Nephron progenitor cell (in vitro differentiated cells): ENCODE results near the gene FUNDC2.
A peak's percentile ranks its signal among the peaks of the same experiment; 100 is the strongest.

Experiments used
- DNase-seq: peaks from one replicate; pipeline ENCODE4 v3.0.0; 2021
- H3K27ac Mint-ChIP-seq: 2 replicates; pipeline ENCODE4 v1.8.0; 2021; ENCODE audit warnings: mild to moderate bottlenecking, moderate library complexity, mixed read lengths
- H3K27me3 Mint-ChIP-seq: 2 replicates; pipeline ENCODE4 v1.8.0; 2021; ENCODE audit warnings: mild to moderate bottlenecking, low read depth, mixed read lengths; ENCODE audit not compliant: poor library complexity
- H3K36me3 Mint-ChIP-seq: 2 replicates; pipeline ENCODE4 v1.8.0; 2021; ENCODE audit warnings: low read depth, mixed read lengths
- H3K4me1 Mint-ChIP-seq: 2 replicates; pipeline ENCODE4 v1.8.0; 2021; ENCODE audit warnings: mixed read lengths
- H3K4me3 Mint-ChIP-seq: 2 replicates; pipeline ENCODE4 v1.8.0; 2021; ENCODE audit warnings: mild to moderate bottlenecking, moderate library complexity, mixed read lengths
- H3K9me3 Mint-ChIP-seq: 2 replicates; pipeline ENCODE4 v1.8.0; 2021; ENCODE audit warnings: mild to moderate bottlenecking, moderate library complexity, mixed read lengths
- CTCF ChIP-seq: fragments of 200-600 bp; sonication (generic); IDR thresholded peaks from 2 replicates; pipeline ENCODE4 v1.5.0; 2021; ENCODE audit warnings: antibody characterized with exemption

The FUNDC2 gene

GRCh38 chrX:155026727-155027508 lies at the start of gene FUNDC2:
Gene FUNDC2, plus strand, starts transcription at chrX:155026844. Its CDS starts 95 bp downstream, at chrX:155026939.
- H3K27me3 Mint-ChIP-seq: no peaks in the 10 kb centered on the region

GRCh38 chrX:154979629-154980028 lies 47.0 kb upstream of the FUNDC2 start:
- H3K27ac Mint-ChIP-seq: no peak overlapping the region

More at GRCh38 chrX:155026727-155027508, at the start of gene FUNDC2:
- peak; percentile 88 for DNase-seq
- Mint-ChIP-seq H3K27ac (peak within 1 kb of the TSS; percentile 98), H3K36me3 (peaks cover 11% of the 10 kb centered on the region), H3K9me3 (peaks cover 46% of the 10 kb centered on the region), H3K4me3 (peak within 1 kb of the TSS; percentile 88), H3K4me1 (peaks cover 12% of the 10 kb centered on the region)
- TF ChIP-seq CTCF: no peak

GRCh38 chrX:154980330-154981115 lies 46.1 kb upstream of the FUNDC2 start:
- Mint-ChIP-seq H3K27me3 (peaks cover 6% of the 10 kb centered on the region), H3K4me1 (no peaks in the 10 kb centered on the region), H3K36me3 (no peaks in the 10 kb centered on the region), H3K4me3 (no peak overlapping the region), H3K9me3 (peaks cover 43% of the 10 kb centered on the region), H3K27ac (no peak overlapping the region)
- DNase-seq: peak; percentile 65
- peak; percentile 51 for TF ChIP-seq CTCF

More at GRCh38 chrX:154979629-154980028, 47.0 kb upstream of the FUNDC2 start:
- no peak for DNase-seq
- TF ChIP-seq CTCF: no peak
- Mint-ChIP-seq H3K27me3 (peaks cover 8% of the 10 kb centered on the region), H3K4me3 (no peak overlapping the region), H3K4me1 (no peaks in the 10 kb centered on the region), H3K36me3 (no peaks in the 10 kb centered on the region), H3K9me3 (peaks cover 52% of the 10 kb centered on the region)

DNA sequence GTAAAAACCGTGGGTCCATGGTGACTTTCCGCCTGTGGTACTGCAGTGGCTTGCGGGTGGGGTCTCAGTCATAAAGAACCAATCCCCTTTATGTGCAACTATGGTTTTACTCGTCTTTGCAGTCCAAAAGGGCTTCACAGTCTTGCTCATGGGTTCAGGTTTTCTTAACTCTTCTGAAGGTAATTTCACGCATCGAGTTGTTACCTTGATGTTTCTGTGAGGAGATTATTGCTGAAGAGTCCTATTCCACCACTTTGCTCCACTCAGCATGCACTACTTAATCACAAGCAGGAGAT lies 45.6 kb upstream of the FUNDC2 start:
- no peaks in the 10 kb centered on the region for H3K36me3 Mint-ChIP-seq
- TF ChIP-seq CTCF: no peak
- H3K4me3 Mint-ChIP-seq: no peak overlapping the region
- peaks cover 4% of the 10 kb centered on the region for H3K27me3 Mint-ChIP-seq
- no peaks in the 10 kb centered on the region for H3K4me1 Mint-ChIP-seq
- H3K27ac Mint-ChIP-seq: no peak overlapping the region
- H3K9me3 Mint-ChIP-seq: peaks cover 44% of the 10 kb centered on the region
- DNase-seq: no peak

DNA sequence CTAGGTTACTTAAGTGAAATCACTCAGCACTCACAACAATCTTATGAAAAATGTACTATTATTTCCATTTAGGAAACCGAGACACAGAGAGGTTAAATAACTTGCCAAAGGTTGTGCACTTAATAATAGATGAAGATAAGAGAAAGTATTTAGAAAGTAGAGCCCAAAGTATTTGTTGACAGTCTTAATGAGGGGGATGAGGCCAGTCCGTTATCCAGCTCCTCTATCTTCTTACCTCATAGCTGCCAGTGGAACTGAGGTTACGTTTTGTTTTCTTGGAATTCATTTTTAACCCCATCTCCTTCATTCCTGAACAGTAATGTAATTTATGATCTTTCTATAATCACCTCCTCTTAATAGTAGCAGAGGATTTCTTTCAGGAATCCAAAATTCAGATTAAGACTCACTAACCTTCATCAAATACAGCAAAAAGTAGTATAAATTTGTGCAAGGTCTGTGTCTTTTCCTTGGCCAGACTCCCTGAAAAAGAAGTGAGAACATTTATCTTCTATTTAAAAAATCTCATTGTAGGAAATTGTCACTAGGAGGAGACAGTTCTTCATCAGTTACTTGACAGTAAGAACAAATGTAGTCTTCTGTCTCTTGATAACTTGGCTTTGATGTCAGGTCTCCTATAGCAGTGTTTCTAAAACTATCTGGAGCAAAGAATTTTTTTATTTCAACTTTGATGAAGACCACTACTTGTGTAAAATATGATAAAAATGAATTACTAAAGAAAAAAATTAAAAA lies 39.6 kb upstream of the FUNDC2 start:
- Mint-ChIP-seq H3K27me3 (no peaks in the 10 kb centered on the region), H3K9me3 (peaks cover 7% of the 10 kb centered on the region), H3K36me3 (no peaks in the 10 kb centered on the region), H3K27ac (no peak overlapping the region), H3K4me1 (no peaks in the 10 kb centered on the region), H3K4me3 (no peak overlapping the region)
- DNase-seq: no peak
- no peak for TF ChIP-seq CTCF
